Measurements from ENCODE around the gene CBLB. TPM values are rescaled to one million over a fixed set of nuclear protein-coding genes. Genes with fewer than 3 reads are reported as not detected.

CBLB gene
- total RNA-seq (2021; fragmentation: NEBNext Ultra II Directional; extraction: Animal tissue kit (Norgen Biotek cat#: 25700)): 10 to 100 TPM; 17.6 to 22.6 (median 20.6) TPM
- long read RNA-seq, full-length matches to known transcripts: 1 of 12 reads
- long read RNA-seq, partial matches to known transcripts: 3 of 12 reads
- long read RNA-seq, other reads (novel, unspliced or antisense): 8 of 12 reads

- Mint-ChIP-seq H3K9me3 (no peaks in the 10 kb centered on the region), H3K27me3 (ENCODE audit: insufficient read depth) (no peaks in the 10 kb centered on the region; the same call in 1 of the 2 replicates), H3K4me1 (ENCODE audit: low read depth) (peaks cover 45% of the 10 kb centered on the region), H3K4me3 (peak within 1 kb of the TSS; percentile 95), H3K36me3 (ENCODE audit: low read depth) (peaks cover 14% of the 10 kb centered on the region), H3K27ac (peak within 1 kb of the TSS; percentile 98)
- TF ChIP-seq, protein P1, sequence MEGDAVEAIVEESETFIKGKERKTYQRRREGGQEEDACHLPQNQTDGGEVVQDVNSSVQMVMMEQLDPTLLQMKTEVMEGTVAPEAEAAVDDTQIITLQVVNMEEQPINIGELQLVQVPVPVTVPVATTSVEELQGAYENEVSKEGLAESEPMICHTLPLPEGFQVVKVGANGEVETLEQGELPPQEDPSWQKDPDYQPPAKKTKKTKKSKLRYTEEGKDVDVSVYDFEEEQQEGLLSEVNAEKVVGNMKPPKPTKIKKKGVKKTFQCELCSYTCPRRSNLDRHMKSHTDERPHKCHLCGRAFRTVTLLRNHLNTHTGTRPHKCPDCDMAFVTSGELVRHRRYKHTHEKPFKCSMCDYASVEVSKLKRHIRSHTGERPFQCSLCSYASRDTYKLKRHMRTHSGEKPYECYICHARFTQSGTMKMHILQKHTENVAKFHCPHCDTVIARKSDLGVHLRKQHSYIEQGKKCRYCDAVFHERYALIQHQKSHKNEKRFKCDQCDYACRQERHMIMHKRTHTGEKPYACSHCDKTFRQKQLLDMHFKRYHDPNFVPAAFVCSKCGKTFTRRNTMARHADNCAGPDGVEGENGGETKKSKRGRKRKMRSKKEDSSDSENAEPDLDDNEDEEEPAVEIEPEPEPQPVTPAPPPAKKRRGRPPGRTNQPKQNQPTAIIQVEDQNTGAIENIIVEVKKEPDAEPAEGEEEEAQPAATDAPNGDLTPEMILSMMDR (IDR thresholded peaks at IDR 0.05): no peak
- peak; percentile 97 for DNase-seq
Measured at GRCh38 chr3:105868742-105869530, at the start of gene CBLB. Gene CBLB (minus strand): TSS chr3:105869012. CDS start chr3:105867577, 1,435 bp downstream.

DNA sequence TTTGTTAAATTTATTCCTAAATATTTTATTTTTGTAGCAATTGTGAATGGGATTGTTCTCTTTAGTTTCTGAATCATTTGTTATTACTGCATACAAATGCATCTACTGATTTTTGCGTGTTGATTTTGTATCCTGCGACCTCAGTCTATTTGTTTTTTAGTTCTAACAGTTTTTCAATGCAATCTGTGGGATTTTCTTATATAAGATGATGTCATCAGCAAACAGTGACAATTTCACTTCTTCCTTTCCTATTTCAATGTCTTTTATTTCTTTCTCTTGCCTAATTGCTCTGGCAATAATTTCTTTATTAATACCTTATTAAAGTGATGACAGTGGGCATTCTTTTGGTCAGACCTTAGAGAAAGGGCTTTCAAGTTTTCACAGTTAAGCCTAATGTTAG is 48.0 kb upstream of the CBLB start:
- H3K27ac Mint-ChIP-seq: no peak overlapping the region
- no peaks in the 10 kb centered on the region for H3K27me3 Mint-ChIP-seq (ENCODE audit: insufficient read depth)
- H3K9me3 Mint-ChIP-seq: peaks cover 18% of the 10 kb centered on the region
- peaks cover 40% of the 10 kb centered on the region for H3K36me3 Mint-ChIP-seq (ENCODE audit: low read depth)
- DNase-seq: no peak
- H3K4me1 Mint-ChIP-seq (ENCODE audit: low read depth): peaks cover 6% of the 10 kb centered on the region; the same call in 1 of the 2 replicates
- TF ChIP-seq, protein P1 (IDR thresholded peaks at IDR 0.05): no peak
- no peak overlapping the region for H3K4me3 Mint-ChIP-seq

DNA sequence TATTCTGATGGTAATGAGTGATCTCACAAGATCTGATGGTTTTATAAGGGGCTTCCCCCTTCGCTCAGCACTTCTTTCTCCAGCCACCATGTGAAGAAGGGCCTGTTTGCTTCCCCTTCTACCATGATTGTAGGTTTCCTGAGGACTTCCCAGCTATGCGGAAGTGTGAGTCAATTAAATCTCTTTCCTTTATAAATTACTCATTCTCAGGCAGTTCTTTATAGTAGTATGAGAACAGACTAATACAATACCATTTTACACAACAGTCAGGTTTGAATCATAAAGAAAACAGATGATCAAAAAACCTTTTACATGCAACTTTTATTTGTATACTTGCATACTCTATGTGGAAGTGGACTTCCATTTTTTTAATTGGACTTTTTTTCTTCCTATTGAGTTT is 46.7 kb upstream of the CBLB start:
- Mint-ChIP-seq H3K4me1 (ENCODE audit: low read depth) (peaks cover 6% of the 10 kb centered on the region; the same call in 1 of the 2 replicates), H3K27ac (no peak overlapping the region), H3K27me3 (ENCODE audit: insufficient read depth) (no peaks in the 10 kb centered on the region), H3K9me3 (peaks cover 13% of the 10 kb centered on the region), H3K4me3 (no peak overlapping the region), H3K36me3 (ENCODE audit: low read depth) (peaks cover 30% of the 10 kb centered on the region)
- DNase-seq: no peak
- TF ChIP-seq, protein P1 (IDR thresholded peaks at IDR 0.05): no peak

DNA sequence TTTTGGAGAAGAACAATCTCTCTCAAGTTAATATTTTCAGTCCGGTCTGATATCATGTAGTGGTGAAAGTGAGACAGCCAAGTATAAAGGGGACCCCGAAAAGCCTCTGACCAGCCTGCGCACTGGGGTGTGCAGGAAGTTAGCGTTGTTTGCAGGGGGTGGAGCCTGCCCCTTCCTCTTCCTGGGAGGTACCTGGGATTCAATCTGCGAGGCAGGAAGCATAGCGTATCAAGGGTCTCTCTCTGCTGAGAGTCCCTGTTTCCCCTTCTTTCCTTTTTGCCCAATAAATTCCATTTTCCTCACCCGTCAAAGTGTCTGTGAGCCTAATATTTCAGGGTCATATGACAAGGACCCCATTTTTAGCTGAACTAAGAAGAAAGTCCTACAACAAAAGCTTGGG is 44.8 kb upstream of the CBLB start:
- Mint-ChIP-seq H3K27ac (no peak overlapping the region), H3K9me3 (peaks cover 5% of the 10 kb centered on the region), H3K27me3 (ENCODE audit: insufficient read depth) (no peaks in the 10 kb centered on the region), H3K4me1 (ENCODE audit: low read depth) (peaks cover 6% of the 10 kb centered on the region; the same call in 1 of the 2 replicates), H3K36me3 (ENCODE audit: low read depth) (peaks cover 14% of the 10 kb centered on the region), H3K4me3 (no peak overlapping the region)
- TF ChIP-seq, protein P1 (IDR thresholded peaks at IDR 0.05): no peak
- DNase-seq: no peak

GRCh38 chr3:105912891-105913290 is 44.1 kb upstream of the CBLB start:
- peaks cover 6% of the 10 kb centered on the region; the same call in 1 of the 2 replicates for H3K4me1 Mint-ChIP-seq (ENCODE audit: low read depth)
- no peak overlapping the region for H3K27ac Mint-ChIP-seq
- no peaks in the 10 kb centered on the region for H3K27me3 Mint-ChIP-seq (ENCODE audit: insufficient read depth)
- H3K9me3 Mint-ChIP-seq: peaks cover 5% of the 10 kb centered on the region
- H3K4me3 Mint-ChIP-seq: no peak overlapping the region
- H3K36me3 Mint-ChIP-seq (ENCODE audit: low read depth): peaks cover 8% of the 10 kb centered on the region
- no peak for DNase-seq
- TF ChIP-seq, protein P1 (IDR thresholded peaks at IDR 0.05): no peak
